ENCODE data around the gene ZBED1.

- no peak for TF ChIP-seq CTCF (IDR thresholded peaks at IDR 0.05; ENCODE audit: low read length)
- TF ChIP-seq EZH2 (IDR thresholded peaks at IDR 0.05; ENCODE audit: borderline replicate concordance, low read length) = no peak
These were observed 50.1 kb downstream of the ZBED1 start for GRCh38 chrX:2450681-2451080.

Measured in OCI-LY1 (cell line).